GM04504 (cell line): ENCODE results near the gene FAM81B.

ENCODE experiments used
- DNase-seq: peaks from one replicate; pipeline ENCODE4 v3.0.0-alpha.2; 2012; ENCODE audit warnings: low read depth

Gene FAM81B

DNA sequence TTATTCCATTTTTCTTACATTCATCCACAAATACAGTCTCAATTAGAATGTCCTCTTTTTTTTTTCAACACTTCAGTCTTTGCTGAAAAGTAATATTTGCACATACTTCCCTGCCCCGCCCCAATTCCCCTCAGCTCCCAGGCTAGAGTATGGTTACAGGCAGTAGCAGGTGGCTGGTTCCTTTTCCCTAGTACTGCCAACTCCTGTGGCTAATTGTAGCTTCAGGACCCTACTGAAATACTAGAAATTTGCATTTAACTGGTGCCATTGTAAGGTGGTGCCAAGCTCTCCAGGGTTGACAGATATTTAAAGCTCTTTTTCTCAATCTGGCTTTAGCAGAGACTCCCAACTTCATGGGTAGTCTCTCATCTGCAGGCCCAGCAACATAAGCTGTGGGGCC, 80.3 kb downstream of the FAM81B start:
- DNase-seq = no peak

DNA sequence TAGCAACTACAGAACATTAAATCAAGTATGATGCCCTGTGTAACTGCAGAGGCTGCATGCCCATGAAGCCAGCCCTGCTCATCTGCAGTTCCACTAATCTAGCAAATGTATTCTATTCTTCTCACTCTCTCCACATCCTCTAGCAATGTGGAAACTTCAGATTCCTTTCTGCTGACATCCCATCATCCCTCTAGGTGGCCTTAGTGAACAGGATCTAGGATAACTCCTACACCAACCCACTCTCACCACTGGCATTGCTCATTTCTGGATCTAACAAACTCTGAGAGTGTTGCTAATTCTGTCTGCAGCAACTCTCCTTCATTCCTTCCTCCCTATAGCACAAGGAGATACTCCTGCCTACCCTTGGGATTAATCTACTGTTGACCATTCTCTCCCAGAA, 80.8 kb downstream of the FAM81B start:
- DNase-seq = peak; percentile 17

DNA sequence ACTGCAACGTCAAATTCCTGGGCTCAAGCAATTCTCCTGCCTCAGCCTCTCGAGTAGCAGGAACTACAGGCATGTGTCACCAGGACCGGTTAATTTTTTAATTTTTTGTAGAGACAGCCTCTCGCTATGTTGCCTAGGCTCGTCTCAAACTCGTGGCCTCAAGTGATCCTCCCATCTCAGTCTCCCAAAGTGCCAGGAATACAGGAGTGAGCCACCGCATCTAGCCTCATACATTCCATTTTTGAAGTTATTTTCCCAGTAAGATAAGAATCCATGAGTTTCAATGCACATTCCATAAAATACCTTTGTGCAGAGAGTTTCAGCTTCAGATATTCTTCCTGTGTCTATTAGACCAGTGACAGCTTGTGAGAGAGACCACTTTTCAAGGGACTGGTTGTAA, 93.3 kb downstream of the FAM81B start:
- DNase-seq = no peak

DNA sequence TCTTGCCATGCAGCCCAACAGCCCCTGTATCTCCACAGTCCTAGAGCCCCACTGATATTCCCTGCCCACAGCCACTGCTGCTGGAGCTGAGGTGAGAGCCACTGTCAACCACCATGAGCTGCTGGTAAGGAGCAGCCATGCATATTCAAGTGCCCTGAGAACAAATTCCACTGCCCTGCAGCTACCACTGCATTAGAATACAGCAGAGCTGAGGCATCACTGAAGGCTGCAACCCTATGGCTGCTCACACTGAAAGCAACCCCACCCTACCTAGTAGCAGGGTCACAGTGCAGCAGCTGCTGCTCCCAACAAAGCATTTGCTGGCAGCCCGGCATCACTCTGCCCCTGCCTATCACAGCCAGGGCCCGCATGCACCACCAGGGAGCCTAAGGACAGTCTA, 95.0 kb downstream of the FAM81B start:
- no peak for DNase-seq

DNA sequence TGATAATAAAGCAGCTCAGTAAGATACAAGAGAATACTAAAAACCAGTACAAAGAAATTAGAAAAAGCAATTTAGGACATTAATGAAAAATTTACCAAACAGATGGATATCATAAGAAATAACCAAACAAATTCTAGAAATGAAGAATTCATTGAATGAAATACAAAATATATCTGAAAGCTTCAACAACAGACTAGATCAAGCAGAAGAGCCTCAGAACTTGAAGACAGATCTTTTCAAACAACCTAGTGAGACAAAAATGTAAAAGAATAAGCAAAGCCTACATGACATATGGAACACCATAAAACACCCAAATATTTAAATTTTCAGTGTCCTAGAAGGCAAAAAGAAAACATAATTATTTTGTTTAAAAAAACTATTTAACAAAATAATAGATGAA, 96.7 kb downstream of the FAM81B start:
- no peak for DNase-seq
